ENCODE data around the gene ANKRD24.
"Not testable (repeated sequence)": the region's sequence is repeated elsewhere in the genome, so short reads cannot be mapped to it uniquely, and the experiment has no call there.

Gene ANKRD24

DNA sequence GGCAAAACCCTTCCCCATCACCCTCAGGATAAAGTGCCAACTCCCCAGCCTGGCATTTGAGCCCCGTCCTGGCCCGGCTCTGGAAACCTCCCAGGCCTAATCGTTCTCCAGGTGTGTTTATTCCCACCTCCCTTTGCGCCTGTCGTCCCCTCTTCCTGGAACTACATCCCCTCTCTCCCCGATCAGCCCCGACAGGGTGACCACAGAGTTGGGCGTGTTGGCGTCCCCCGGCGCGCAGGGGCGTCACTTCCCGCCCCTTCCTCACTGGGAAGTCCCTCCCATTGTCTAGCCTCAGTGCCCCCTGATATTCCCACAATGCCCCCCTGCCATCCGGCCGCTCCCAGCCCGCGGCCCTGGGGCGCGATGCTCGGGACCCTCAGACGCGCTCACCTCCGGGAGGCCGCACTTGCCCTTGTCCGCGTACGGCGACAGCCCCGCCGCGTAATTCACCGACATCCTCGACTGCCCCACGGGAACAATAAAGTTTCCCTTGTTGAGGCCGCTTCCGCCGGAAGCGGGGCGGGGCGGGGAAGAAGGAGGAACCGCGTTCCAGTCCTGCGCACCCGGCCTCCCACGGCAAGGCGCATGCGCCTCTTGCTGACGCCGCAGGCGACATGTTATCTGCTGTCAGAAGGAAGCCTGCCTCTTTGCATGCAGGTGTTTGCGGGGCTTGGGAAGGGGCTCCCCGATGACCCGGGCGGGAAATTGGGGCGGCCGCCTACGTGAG lies at the start of gene ANKRD24, which contains the start of gene SIRT6:
TSS of gene ANKRD24 (plus strand) at position 606 of the 727 bp plus-strand sequence. CDS start 3,737 bp downstream, outside the sequence.
TSS of gene SIRT6 (minus strand) at position 480 of the 727 bp plus-strand sequence. CDS start at position 456, 24 bp downstream.
- peak; percentile 92 for DNase-seq

GRCh38 chr19:4134351-4134750 lies 48.1 kb upstream of the ANKRD24 start:
- DNase-seq = no peak

- not testable (repeated sequence) for DNase-seq
These were observed 47.1 kb upstream of the ANKRD24 start for GRCh38 chr19:4135386-4135785.

- DNase-seq = no peak
These were observed 45.8 kb upstream of the ANKRD24 start for GRCh38 chr19:4136680-4137088.

GRCh38 chr19:4138445-4138844 lies 44.0 kb upstream of the ANKRD24 start:
- no peak for DNase-seq

DNA sequence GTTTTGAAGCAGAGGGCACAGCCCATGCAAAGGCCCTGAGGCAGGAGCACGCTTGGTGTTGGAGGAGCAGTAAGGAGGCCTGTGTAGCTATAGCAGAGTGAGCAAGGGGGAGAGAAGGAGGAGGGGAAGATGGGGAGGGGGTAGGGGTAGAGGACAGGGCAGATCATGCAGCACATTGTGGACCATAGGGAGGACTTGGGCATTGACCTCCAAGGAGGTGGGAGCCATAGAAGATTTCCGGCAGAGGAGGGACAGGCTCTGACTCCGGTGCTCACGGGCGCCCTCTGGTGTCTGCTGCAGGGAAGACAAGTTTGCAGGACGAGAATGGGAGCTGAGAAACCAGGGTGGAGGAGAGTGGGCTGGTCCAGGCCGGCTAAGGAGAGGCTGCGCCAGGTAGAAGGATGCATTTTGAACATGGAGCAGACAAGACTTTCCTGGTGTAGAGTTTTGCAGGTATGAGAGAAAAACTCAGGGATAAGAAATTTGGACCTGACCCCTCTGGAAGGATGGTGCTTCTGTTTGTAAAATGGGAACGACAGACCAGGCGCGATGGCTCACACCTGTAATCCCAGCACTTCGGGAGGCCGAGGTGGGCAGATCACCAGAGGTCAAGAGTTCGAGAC lies 42.8 kb upstream of the ANKRD24 start:
- DNase-seq = peak; percentile 55

DNA sequence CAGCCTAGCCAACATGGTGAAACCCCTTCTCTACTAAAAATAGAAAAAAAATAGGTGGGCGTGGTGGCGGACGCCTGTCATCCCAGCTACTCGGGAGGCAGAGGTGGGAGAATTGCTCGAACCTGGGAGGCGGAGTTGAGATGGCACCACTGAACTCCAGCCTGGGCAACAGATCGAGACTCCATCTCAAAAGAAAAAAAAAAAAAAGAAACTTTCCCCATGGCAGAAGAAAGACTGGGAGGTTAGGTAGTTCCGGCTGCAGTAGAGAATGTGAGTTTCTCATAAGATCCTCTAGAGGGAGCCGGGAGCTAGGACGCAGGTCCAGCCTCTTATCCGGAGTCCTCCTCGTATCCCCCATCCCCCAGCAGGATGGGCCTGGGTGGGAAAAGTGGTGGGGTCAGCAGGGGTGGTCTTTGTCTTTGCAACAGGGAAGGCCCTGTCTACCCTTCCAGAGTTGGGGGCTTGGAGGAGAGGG lies 42.2 kb upstream of the ANKRD24 start:
- DNase-seq = peak; percentile 65

DNA sequence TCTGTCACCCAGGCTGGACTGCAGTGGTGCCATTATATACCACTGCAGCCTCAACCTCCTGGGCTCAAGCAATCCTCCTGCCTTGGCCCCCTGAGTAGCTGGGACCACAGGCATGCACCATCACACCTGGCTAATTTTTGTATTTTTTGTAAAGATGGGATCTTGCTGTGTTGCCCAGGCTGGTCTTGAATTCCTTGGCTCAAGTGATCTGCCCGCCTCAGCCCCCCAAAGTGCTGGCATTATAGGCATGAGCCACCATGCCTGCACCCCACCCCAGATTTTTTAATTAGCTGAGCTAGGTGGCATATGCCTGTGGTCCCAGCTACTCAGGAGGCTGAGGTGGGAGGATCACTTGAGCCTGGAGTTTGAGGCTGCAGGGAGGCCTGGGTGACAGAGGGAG lies 39.6 kb upstream of the ANKRD24 start:
- not testable (repeated sequence) for DNase-seq

- no peak for DNase-seq
These were observed 37.7 kb upstream of the ANKRD24 start for GRCh38 chr19:4144666-4145249.

DNA sequence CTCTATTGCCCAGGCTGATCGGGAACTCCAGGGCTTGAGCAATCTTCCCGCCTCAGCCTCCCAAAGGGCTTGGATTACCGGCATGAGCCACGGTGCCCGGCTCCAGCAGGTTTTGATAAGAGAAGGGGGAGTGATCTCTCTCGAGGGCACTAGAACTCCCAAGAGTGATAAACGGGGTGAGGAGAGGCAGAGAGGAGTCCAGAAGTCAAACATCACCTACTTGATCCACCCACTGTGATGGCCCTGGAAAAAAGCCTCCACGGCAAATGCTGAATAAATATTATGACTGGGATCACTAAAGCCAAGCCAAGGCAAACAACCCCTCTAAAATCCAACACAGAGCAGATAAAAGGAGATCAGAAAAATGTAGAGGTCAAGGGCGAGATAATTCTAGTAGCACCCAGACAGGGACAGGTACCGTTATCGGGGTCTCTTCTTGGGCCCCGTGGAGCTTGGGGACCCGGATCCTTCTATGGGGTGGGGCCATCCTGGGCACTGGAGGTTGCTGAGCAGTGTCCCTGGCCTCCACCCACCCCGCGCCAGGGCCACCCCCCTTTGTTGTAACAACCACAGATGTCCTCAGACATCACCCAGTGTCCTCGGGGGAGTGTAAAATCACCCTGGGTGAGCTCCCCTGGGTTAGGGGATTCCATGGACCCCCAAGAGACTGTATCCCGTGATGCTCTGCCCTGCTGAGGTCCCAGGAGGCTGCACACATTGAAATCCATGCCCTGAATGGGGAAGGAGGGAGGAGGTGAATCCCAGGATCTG lies 32.8 kb upstream of the ANKRD24 start:
- DNase-seq = peak; percentile 5

GRCh38 chr19:4151623-4152022 lies 30.9 kb upstream of the ANKRD24 start:
- DNase-seq = no peak

GRCh38 chr19:4152241-4152998 lies 30.1 kb upstream of the ANKRD24 start:
- DNase-seq = no peak

DNA sequence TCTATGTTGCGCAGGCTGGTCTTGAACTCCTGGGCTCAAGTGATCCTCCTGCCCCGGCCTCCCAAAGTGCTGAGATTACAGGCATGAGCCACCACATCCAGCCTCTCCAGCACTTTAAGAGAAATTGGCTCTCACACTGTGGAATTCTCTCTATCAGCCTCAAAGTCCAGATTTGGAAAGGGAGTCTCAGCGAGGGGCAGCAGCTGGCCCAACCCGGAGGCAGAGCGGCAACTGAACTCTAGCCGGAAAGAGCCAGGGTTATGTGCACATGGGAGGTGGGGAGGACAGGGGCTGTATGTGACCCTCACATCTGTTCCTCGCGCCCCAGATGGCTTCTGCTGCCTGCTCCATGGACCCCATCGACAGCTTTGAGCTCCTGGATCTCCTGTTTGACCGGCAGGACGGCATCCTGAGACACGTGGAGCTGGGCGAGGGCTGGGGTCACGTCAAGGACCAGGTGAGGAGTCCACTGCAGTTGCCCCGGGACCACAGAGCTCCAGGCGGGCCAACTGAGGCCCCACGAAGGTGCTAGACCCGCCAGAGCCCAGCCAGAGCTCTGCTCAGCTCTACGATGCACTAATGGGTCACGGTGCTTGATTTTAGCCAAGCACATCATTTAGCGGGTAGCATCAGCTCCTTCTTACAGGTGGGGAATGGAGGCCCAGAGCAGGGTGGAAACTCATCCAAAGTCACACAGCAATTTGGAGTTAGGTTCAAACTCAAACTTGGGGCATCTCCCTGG lies 27.7 kb upstream of the ANKRD24 start:
- no peak for DNase-seq

DNA sequence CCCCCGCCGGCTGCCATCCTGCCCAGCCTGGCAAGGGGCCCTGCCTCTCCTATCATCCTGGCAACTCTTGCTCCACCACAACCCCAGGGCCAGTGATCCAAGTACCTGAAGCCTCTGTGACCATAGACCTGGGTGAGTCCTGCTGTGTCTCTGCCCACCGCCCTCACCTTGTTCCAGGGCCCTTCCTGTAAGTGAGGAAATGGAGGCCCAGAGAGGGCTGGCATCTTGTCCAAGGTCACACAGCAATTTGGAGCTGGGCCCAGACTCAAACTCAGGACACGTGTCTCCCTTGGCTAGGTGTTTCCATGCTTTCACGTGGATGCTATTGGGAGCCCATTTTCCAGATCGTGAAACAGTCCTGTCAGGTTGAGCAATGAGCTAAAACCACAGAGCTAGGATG lies 25.3 kb upstream of the ANKRD24 start:
- no peak for DNase-seq

DNA sequence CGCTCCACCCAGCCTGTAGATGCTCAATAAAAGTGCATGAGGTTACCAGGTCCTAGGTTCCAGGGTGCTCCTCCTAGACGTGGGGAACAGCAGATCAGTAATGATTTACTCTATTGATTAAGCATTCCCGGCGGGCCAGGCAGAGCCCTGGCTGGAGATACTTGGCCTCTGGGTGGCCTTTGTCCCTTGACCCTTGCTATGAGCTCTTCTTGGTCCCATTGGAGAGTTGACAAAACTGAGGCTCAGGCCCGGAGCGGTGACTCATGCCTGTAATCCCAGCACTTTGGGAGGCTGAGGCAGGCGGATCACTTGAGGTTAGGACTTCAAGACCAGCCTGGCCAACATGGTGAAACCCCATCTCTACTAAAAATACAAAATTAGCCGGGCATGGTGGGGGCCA lies 24.5 kb upstream of the ANKRD24 start:
- DNase-seq = not testable (repeated sequence)

DNA sequence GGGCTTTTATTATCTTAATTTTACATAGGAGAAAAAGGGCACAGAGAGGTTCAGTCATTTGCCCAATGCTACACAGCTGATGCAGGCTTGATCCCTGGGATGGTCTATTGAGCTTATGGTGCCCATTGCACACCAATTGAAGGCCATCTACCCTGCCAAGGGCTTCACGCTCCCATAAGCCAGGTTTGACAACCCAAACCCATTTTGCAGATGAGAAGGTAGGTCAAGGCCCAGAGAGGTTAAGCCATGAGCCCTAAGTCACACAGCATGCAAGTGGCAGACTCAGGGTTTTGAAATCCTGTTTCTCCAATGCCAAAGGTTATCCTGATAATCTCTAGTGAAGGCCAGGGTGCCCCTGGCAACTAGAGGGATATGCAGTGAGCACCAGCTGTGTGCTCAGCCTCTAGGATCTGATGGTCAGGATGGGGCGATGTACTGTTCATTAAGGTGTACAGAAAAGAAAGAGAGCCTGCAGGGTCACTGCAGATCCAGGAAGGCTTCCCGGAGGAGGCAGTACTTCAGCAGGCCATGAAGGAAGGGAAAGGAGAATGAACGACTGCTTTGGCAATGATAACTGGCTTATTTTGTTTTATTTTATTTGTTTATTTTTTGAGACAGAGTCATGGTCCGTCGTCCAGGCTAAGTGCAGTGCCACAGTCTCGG lies 20.9 kb upstream of the ANKRD24 start:
- no peak for DNase-seq

DNA sequence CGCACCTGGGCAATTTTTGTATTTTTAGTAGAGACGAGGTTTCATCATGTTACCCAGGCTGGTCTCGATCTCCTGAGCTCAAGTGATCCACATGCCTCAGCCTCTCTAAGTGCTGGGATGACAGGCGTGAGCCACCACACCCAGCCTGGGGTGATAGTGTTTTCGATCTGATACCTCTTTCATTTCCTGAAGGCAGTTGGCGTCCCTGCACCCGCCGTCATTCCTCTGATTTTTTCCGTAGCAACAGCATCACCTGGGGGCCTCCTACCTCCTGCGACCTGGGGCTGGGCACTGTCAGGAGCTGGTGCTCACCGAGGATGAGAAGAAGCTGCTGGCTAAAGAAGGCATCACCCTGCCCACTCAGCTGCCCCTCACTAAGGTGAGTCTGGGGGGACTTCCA lies 18.2 kb upstream of the ANKRD24 start:
- DNase-seq = no peak

DNA sequence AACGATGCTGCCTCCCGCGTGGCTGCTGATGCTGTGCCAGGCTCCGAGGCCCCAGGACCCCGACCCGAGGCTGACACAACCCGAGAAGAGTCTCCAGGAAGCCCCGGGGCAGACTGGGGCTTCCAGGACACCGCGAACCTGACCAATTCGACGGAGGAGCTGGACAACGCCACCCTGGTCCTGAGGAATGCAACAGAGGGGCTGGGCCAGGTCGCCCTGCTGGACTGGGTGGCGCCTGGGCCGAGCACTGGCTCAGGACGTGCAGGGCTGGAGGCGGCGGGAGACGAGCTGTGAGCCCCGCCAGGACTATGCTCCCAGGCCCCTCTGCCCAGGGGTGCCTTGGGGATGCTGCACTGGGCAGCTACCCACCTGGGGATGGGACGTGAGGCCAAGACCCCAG lies 10.8 kb upstream of the ANKRD24 start:
- no peak for DNase-seq

GRCh38 chr19:4172861-4173473 lies 9.5 kb upstream of the ANKRD24 start:
- no peak for DNase-seq

- DNase-seq = no peak
These were observed 8.8 kb upstream of the ANKRD24 start for GRCh38 chr19:4173479-4174212.
